GM21723 (cell line): Measurements from ENCODE around the gene KCNQ1OT1.

ENCODE experiments used
- ATAC-seq: cut with Tn5 transposase; IDR thresholded peaks from one replicate; pipeline ENCODE4 v1.9.1; 2021; ENCODE audit warnings: mild to moderate bottlenecking, moderate library complexity; ENCODE audit not compliant: unreplicated experiment

Gene KCNQ1OT1

GRCh38 chr11:2722955-2723354 lies 23.2 kb upstream of the KCNQ1OT1 start:
- ATAC-seq, result no peak

GRCh38 chr11:2721210-2721916 lies 21.6 kb upstream of the KCNQ1OT1 start:
- ATAC-seq, result no peak

- ATAC-seq, result no peak
Observed at GRCh38 chr11:2719831-2720590, 20.2 kb upstream of the KCNQ1OT1 start.

GRCh38 chr11:2718817-2719438 lies 19.1 kb upstream of the KCNQ1OT1 start:
- ATAC-seq, result no peak

GRCh38 chr11:2717561-2718325 lies 17.9 kb upstream of the KCNQ1OT1 start:
- no peak for ATAC-seq

- ATAC-seq, result no peak
Observed at GRCh38 chr11:2716376-2717095, 16.7 kb upstream of the KCNQ1OT1 start.

- ATAC-seq, result no peak
Observed at GRCh38 chr11:2715716-2716350, 16.0 kb upstream of the KCNQ1OT1 start.

GRCh38 chr11:2714871-2715270 lies 15.1 kb upstream of the KCNQ1OT1 start:
- no peak for ATAC-seq

- ATAC-seq, result no peak
Observed at GRCh38 chr11:2714463-2714800, 14.6 kb upstream of the KCNQ1OT1 start.

- ATAC-seq, result no peak
Observed at GRCh38 chr11:2713661-2714462, 14.1 kb upstream of the KCNQ1OT1 start.

GRCh38 chr11:2713094-2713493 lies 13.3 kb upstream of the KCNQ1OT1 start:
- ATAC-seq, result no peak

- ATAC-seq, result no peak
Observed at GRCh38 chr11:2711161-2711560, 11.4 kb upstream of the KCNQ1OT1 start.

GRCh38 chr11:2709429-2709828 lies 9.6 kb upstream of the KCNQ1OT1 start:
- ATAC-seq, result no peak

GRCh38 chr11:2708757-2709281 lies 9.0 kb upstream of the KCNQ1OT1 start:
- no peak for ATAC-seq

- ATAC-seq, result no peak
Observed at GRCh38 chr11:2708151-2708581, 8.4 kb upstream of the KCNQ1OT1 start.

GRCh38 chr11:2707736-2708135 lies 7.9 kb upstream of the KCNQ1OT1 start:
- ATAC-seq, result no peak

GRCh38 chr11:2706321-2706720 lies 6.5 kb upstream of the KCNQ1OT1 start:
- ATAC-seq, result no peak

- no peak for ATAC-seq
Observed at GRCh38 chr11:2704896-2705606, 5.3 kb upstream of the KCNQ1OT1 start.
